HG03095 (cell line): Measurements from ENCODE around the gene NMD3.

Experiments used
- ATAC-seq: cut with Tn5 transposase; IDR thresholded peaks from one replicate; pipeline ENCODE4 v1.9.1; 2021; ENCODE audit warnings: moderate library complexity; ENCODE audit not compliant: unreplicated experiment

NMD3 gene

GRCh38 chr3:161230621-161231171 is 9.6 kb downstream of the NMD3 start:
- no peak for ATAC-seq

GRCh38 chr3:161231861-161232260 is 10.8 kb downstream of the NMD3 start:
- ATAC-seq: no peak

GRCh38 chr3:161233557-161233956 is 12.4 kb downstream of the NMD3 start:
- no peak for ATAC-seq

- ATAC-seq: no peak
Measured at GRCh38 chr3:161236240-161236639, 15.1 kb downstream of the NMD3 start.

- ATAC-seq: no peak
Measured at GRCh38 chr3:161239700-161240099, 18.6 kb downstream of the NMD3 start.

- ATAC-seq: no peak
Measured at GRCh38 chr3:161244538-161244937, 23.4 kb downstream of the NMD3 start.

GRCh38 chr3:161247049-161247448 is 25.9 kb downstream of the NMD3 start:
- no peak for ATAC-seq

- ATAC-seq: no peak
Measured at GRCh38 chr3:161250116-161250515, 29.0 kb downstream of the NMD3 start.

- no peak for ATAC-seq
Measured at GRCh38 chr3:161251716-161252115, 30.6 kb downstream of the NMD3 start.

- ATAC-seq: no peak
Measured at GRCh38 chr3:161252143-161252542, 31.0 kb downstream of the NMD3 start.

- ATAC-seq: no peak
Measured at GRCh38 chr3:161253711-161254110, 32.6 kb downstream of the NMD3 start.

- no peak for ATAC-seq
Measured at GRCh38 chr3:161254861-161255260, 33.8 kb downstream of the NMD3 start.

GRCh38 chr3:161263057-161263456 is 41.9 kb downstream of the NMD3 start:
- ATAC-seq: no peak

- ATAC-seq: no peak
Measured at GRCh38 chr3:161264852-161265251, 43.7 kb downstream of the NMD3 start.

- ATAC-seq: no peak
Measured at GRCh38 chr3:161265916-161266571, 44.9 kb downstream of the NMD3 start.

GRCh38 chr3:161266731-161267150 is 45.6 kb downstream of the NMD3 start:
- no peak for ATAC-seq

GRCh38 chr3:161267646-161268045 is 46.5 kb downstream of the NMD3 start:
- no peak for ATAC-seq

- no peak for ATAC-seq
Measured at GRCh38 chr3:161268601-161269000, 47.5 kb downstream of the NMD3 start.

GRCh38 chr3:161270991-161271390 is 49.9 kb downstream of the NMD3 start:
- no peak for ATAC-seq

- no peak for ATAC-seq
Measured at GRCh38 chr3:161271646-161272045, 50.5 kb downstream of the NMD3 start.

- no peak for ATAC-seq
Measured at GRCh38 chr3:161272524-161272923, 51.4 kb downstream of the NMD3 start.

- ATAC-seq: no peak
Measured at GRCh38 chr3:161273589-161274218, 52.6 kb downstream of the NMD3 start.
